Activated CD8-positive, alpha-beta memory T cell treated with anti-CD3 and anti-CD28 coated beads for 48 hours (primary cell): ENCODE measurements around the gene KARS1.

ENCODE experiments used
- DNase-seq, 3 experiments: peaks; one replicate each; pipeline ENCODE4 v3.0.0-alpha.2; 2020; ENCODE audit warnings: low read depth in 2 of 3, low spot score in 2 of 3

Gene KARS1

GRCh38 chr16:75647492-75648264, at the start of gene KARS1, which contains the start of gene TERF2IP:
KARS1 (minus strand) TSS chr16:75647665; CDS start chr16:75647639, 26 bp downstream.
TERF2IP (plus strand) TSS chr16:75647773; CDS start chr16:75647883, 110 bp downstream.
- DNase-seq, result peak; percentile 57 to 89 (median 76)

GRCh38 chr16:75695708-75696107, 48.2 kb upstream of the KARS1 start:
- DNase-seq, result no peak

- no peak for DNase-seq
These were observed 39.9 kb upstream of the KARS1 start for GRCh38 chr16:75687361-75687760.

- DNase-seq, result no peak
These were observed 34.8 kb upstream of the KARS1 start for GRCh38 chr16:75682308-75682707.

GRCh38 chr16:75679366-75679765, 31.9 kb upstream of the KARS1 start:
- DNase-seq, result no peak

GRCh38 chr16:75676909-75677308, 29.4 kb upstream of the KARS1 start, which contains the start of gene CPHXL2:
CPHXL2 (minus strand) TSS chr16:75677009; CDS start chr16:75676999, 10 bp downstream.
- DNase-seq, result no peak

GRCh38 chr16:75667503-75667902, 20.0 kb upstream of the KARS1 start:
- DNase-seq, result no peak

GRCh38 chr16:75660726-75661302, 13.3 kb upstream of the KARS1 start:
- no peak for DNase-seq

GRCh38 chr16:75660321-75660720, 12.9 kb upstream of the KARS1 start:
- no peak for DNase-seq

GRCh38 chr16:75658175-75658574, 10.7 kb upstream of the KARS1 start:
- DNase-seq, result no peak

GRCh38 chr16:75653922-75654321, 6.5 kb upstream of the KARS1 start:
- no peak for DNase-seq

- DNase-seq, result peak; percentile 63 to 69 (median 68)
These were observed 1.0 kb upstream of the KARS1 start for GRCh38 chr16:75648265-75649076.

GRCh38 chr16:75647112-75647491, 363 bp downstream of the KARS1 start:
- no peak for DNase-seq

GRCh38 chr16:75644240-75645012, 3.0 kb downstream of the KARS1 start:
- DNase-seq, result no peak

- no peak for DNase-seq
These were observed 6.9 kb downstream of the KARS1 start for GRCh38 chr16:75640598-75640997.

GRCh38 chr16:75635036-75635435, 12.4 kb downstream of the KARS1 start:
- DNase-seq, result no peak

GRCh38 chr16:75632857-75633256, 14.6 kb downstream of the KARS1 start:
- DNase-seq, result no peak

- no peak for DNase-seq
These were observed 17.4 kb downstream of the KARS1 start for GRCh38 chr16:75630052-75630451.

GRCh38 chr16:75629132-75629531, 18.3 kb downstream of the KARS1 start:
- no peak for DNase-seq

GRCh38 chr16:75628351-75628750, 19.1 kb downstream of the KARS1 start:
- DNase-seq, result no peak

GRCh38 chr16:75627851-75628250, 19.6 kb downstream of the KARS1 start:
- no peak for DNase-seq
